Kidney epithelial cell (primary cell): ENCODE measurements around the gene PHLDA2. TPM values are rescaled to one million over a fixed set of nuclear protein-coding genes. Genes with fewer than 3 reads are reported as not detected.

Source experiments
- DNase-seq: peaks from one replicate; pipeline ENCODE4 v3.0.0-alpha.2; 2010; ENCODE audit warnings: low read depth
- H3K27me3 ChIP-seq: 2 replicates; pipeline ENCODE4 v1.6.0; 2011; ENCODE audit warnings: low read length; ENCODE audit not compliant: control insufficient read depth, insufficient read depth
- H3K36me3 ChIP-seq: 2 replicates; pipeline ENCODE4 v1.5.1; 2011; ENCODE audit warnings: low read length; ENCODE audit not compliant: control insufficient read depth, insufficient read depth
- H3K4me3 ChIP-seq: 2 replicates; pipeline ENCODE4 v1.5.1; 2011; ENCODE audit warnings: low read depth, mild to moderate bottlenecking, control low read depth, low read length
- CTCF ChIP-seq: IDR thresholded peaks from 2 replicates; pipeline ENCODE4 v1.5.1; 2011; ENCODE audit warnings: mild to moderate bottlenecking, moderate library complexity, low read length, control low read depth, inconsistent platforms; ENCODE audit not compliant: insufficient read depth, poor library complexity, severe bottlenecking
- total RNA-seq: library from RNA; depleted of rRNA; stranded (reverse); fragments of >200 nt; gene quantifications from 2 replicates; pipeline ENCODE4 v1.2.3, GENCODE V29; 2015

PHLDA2 gene
- total RNA-seq, 1 donor from 2014 or later = 32.8 TPM

GRCh38 chr11:2968341-2968900 lies 39.2 kb upstream of the PHLDA2 start:
- H3K27me3 ChIP-seq = no peaks in the 10 kb centered on the region
- H3K4me3 ChIP-seq = no peak overlapping the region
- TF ChIP-seq CTCF = no peak
- no peak for DNase-seq
- peaks cover 9% of the 10 kb centered on the region for H3K36me3 ChIP-seq

- Histone ChIP-seq H3K4me3 (no peak overlapping the region), H3K36me3 (peaks cover 11% of the 10 kb centered on the region), H3K27me3 (no peaks in the 10 kb centered on the region)
- no peak for DNase-seq
- no peak for TF ChIP-seq CTCF
Measured at GRCh38 chr11:2964782-2965181, 35.6 kb upstream of the PHLDA2 start.

GRCh38 chr11:2963761-2964160 lies 34.5 kb upstream of the PHLDA2 start:
- peaks cover 11% of the 10 kb centered on the region for H3K36me3 ChIP-seq
- H3K4me3 ChIP-seq = no peak overlapping the region

GRCh38 chr11:2963112-2963754 lies 34.0 kb upstream of the PHLDA2 start:
- TF ChIP-seq CTCF = no peak
- Histone ChIP-seq H3K27me3 (no peaks in the 10 kb centered on the region), H3K36me3 (peaks cover 10% of the 10 kb centered on the region), H3K4me3 (no peak overlapping the region)
- no peak for DNase-seq

More at GRCh38 chr11:2963761-2964160, 34.5 kb upstream of the PHLDA2 start:
- DNase-seq = no peak
- TF ChIP-seq CTCF = no peak
- H3K27me3 ChIP-seq = no peaks in the 10 kb centered on the region

- H3K36me3 ChIP-seq = peaks cover 8% of the 10 kb centered on the region
- no peak for DNase-seq
- no peaks in the 10 kb centered on the region for H3K27me3 ChIP-seq
- no peak for TF ChIP-seq CTCF
- H3K4me3 ChIP-seq = no peak overlapping the region
Measured at GRCh38 chr11:2961080-2961479, 31.9 kb upstream of the PHLDA2 start.

- H3K36me3 ChIP-seq = peaks cover 8% of the 10 kb centered on the region
Measured at GRCh38 chr11:2960139-2960538, 30.9 kb upstream of the PHLDA2 start.

More at GRCh38 chr11:2960139-2960538, 30.9 kb upstream of the PHLDA2 start:
- no peak overlapping the region for H3K4me3 ChIP-seq
- no peak for TF ChIP-seq CTCF
- no peaks in the 10 kb centered on the region for H3K27me3 ChIP-seq
- DNase-seq = no peak
